ENCODE measurements around the gene CCDC73. TPM values are rescaled to one million over a fixed set of nuclear protein-coding genes. Genes with fewer than 3 reads are reported as not detected.

The CCDC73 gene
- total and polyA plus RNA-seq, 3 experiments from 2014 or later = not detected

DNA sequence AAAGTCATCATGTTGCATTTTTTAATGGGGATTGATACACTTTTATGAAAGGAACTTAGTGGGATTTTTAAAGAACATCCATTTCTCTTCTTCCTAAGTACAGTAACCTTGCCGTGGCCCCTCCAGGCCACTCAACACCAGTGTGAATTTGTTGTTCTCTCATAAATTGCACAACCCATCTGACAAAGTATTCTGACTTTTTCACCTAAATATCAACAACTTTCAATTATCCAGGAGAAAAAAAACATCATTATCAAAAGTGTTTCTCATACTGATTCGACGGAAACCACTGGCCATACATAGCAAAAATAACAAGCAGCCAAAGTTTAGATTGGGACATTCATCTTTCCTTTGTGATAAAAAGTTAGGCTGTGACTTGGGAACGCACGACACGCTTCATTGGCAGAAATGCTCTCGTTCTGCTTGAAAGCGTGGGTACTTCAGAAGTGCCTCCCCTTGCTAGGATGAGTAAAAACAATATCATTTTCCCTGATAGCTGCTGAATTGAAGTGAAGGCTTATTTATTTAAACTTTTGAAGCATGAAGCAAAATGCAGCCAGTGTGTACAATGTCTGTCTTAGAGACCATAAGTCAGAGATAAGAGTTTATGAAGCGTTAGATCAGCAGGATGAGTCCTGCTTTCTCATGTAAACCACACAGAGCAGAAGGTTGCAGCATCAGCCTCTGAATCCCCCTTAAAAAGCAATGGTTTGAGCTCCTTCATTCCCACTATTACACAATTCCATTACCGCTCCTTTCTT lies 231.4 kb downstream of the CCDC73 start:
- peaks cover 2 to 13% (median 12%) of the 10 kb centered on the region in 3 donors for H3K4me1 Mint-ChIP-seq
- no peak for DNase-seq
- Histone ChIP-seq H3K4me1 (ENCODE audit: insufficient read depth, low read length) (no peaks in the 10 kb centered on the region), H3K27me3 (ENCODE audit: insufficient read depth, low read length, poor library complexity, severe bottlenecking) (no peaks in the 10 kb centered on the region), H3K4me3 (ENCODE audit: low read length) (no peak overlapping the region), H3K36me3 (ENCODE audit: insufficient read depth, low read length) (no peaks in the 10 kb centered on the region), H3K9me3 (ENCODE audit: low read length) (no peaks in the 10 kb centered on the region), H3K27ac (ENCODE audit: low read depth, low read length) (no peak overlapping the region)
- H3K36me3 Mint-ChIP-seq = no peaks in the 10 kb centered on the region
- no peaks in the 10 kb centered on the region for H3K9me3 Mint-ChIP-seq
- ChIA-PET POLR2A (no interaction called here), CTCF (no interaction called here)
- H3K27ac Mint-ChIP-seq = peak overlapping the region in 1 of 8 donors; percentile 57
- H3K4me3 Mint-ChIP-seq = no peak overlapping the region
- peaks cover under 1% of the 10 kb centered on the region in 2 donors for H3K27me3 Mint-ChIP-seq

- H3K27me3 Mint-ChIP-seq = no peaks in the 10 kb centered on the region
- Histone ChIP-seq H3K27ac (ENCODE audit: low read depth, low read length) (no peak overlapping the region), H3K4me3 (ENCODE audit: low read length) (no peak overlapping the region), H3K9me3 (ENCODE audit: low read length) (no peaks in the 10 kb centered on the region), H3K4me1 (ENCODE audit: insufficient read depth, low read length) (no peaks in the 10 kb centered on the region), H3K27me3 (ENCODE audit: insufficient read depth, low read length, poor library complexity, severe bottlenecking) (no peaks in the 10 kb centered on the region), H3K36me3 (ENCODE audit: insufficient read depth, low read length) (no peaks in the 10 kb centered on the region)
- no peak overlapping the region for H3K4me3 Mint-ChIP-seq
- H3K27ac Mint-ChIP-seq = no peak overlapping the region
- no peaks in the 10 kb centered on the region for H3K9me3 Mint-ChIP-seq
- ChIA-PET CTCF (no interaction called here), POLR2A (no interaction called here)
- no peak for DNase-seq
- H3K36me3 Mint-ChIP-seq = no peaks in the 10 kb centered on the region
- peaks cover under 1 to 8% (median 6%) of the 10 kb centered on the region in 3 donors for H3K4me1 Mint-ChIP-seq
These were observed 232.6 kb downstream of the CCDC73 start for GRCh38 chr11:32561835-32562234.

DNA sequence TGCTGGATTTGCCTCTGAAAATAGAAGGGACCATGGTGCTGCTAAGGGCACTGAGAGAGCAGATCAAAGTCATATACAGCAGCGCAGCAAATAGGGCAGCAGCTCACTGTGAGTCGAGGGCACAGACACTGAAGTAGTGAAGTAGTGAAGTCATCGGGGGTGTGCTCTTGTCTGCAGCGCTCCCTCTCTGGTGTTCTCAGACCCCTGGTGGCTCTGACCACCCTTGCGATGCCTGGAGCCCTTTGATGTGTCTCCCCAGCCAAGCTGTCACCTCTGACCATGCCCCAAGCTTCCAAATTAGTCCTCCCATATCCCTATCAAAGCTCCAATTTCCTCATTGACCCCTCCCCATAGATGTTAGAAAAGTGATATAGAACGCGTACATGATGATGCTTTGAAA lies 238.6 kb downstream of the CCDC73 start:
- Histone ChIP-seq H3K4me3 (ENCODE audit: low read length) (no peak overlapping the region), H3K9me3 (ENCODE audit: low read length) (no peaks in the 10 kb centered on the region), H3K27ac (ENCODE audit: low read depth, low read length) (no peak overlapping the region), H3K36me3 (ENCODE audit: insufficient read depth, low read length) (no peaks in the 10 kb centered on the region), H3K27me3 (ENCODE audit: insufficient read depth, low read length, poor library complexity, severe bottlenecking) (no peaks in the 10 kb centered on the region), H3K4me1 (ENCODE audit: insufficient read depth, low read length) (no peaks in the 10 kb centered on the region)
- Mint-ChIP-seq H3K9me3 (no peaks in the 10 kb centered on the region), H3K27ac (no peak overlapping the region), H3K36me3 (no peaks in the 10 kb centered on the region), H3K4me3 (no peak overlapping the region), H3K4me1 (no peaks in the 10 kb centered on the region), H3K27me3 (peaks cover 4 to 20% of the 10 kb centered on the region in 2 donors)
- DNase-seq = no peak
- CTCF ChIA-PET = no interaction called here
- POLR2A ChIA-PET = no interaction called here

DNA sequence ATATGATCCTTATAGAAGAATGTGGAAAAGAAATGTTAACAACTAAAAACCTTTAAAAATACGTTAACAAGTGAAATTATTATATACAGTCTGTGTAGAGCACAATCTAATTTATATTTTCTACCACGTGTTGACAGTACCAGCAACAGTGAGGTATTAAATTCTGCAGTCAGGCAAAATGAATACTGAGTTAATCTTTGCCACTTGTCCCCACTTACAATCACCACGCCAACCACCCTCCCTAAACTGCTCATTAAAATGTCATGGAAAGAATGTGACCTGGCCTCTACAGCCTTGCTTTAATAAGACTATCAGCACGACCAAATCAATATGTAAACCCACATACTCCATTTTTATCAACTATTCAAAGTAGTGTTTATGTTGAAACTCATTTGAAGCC lies 239.4 kb downstream of the CCDC73 start:
- ChIA-PET POLR2A (no interaction called here), CTCF (no interaction called here)
- Mint-ChIP-seq H3K4me1 (no peaks in the 10 kb centered on the region), H3K4me3 (no peak overlapping the region), H3K36me3 (no peaks in the 10 kb centered on the region), H3K27ac (no peak overlapping the region), H3K9me3 (no peaks in the 10 kb centered on the region), H3K27me3 (peaks cover 7 to 24% of the 10 kb centered on the region in 2 donors)
- no peaks in the 10 kb centered on the region for H3K36me3 ChIP-seq (ENCODE audit: insufficient read depth, low read length)
- no peak for DNase-seq
- H3K9me3 ChIP-seq (ENCODE audit: low read length) = no peaks in the 10 kb centered on the region
- no peak overlapping the region for H3K27ac ChIP-seq (ENCODE audit: low read depth, low read length)
- no peak overlapping the region for H3K4me3 ChIP-seq (ENCODE audit: low read length)
- H3K27me3 ChIP-seq (ENCODE audit: insufficient read depth, low read length, poor library complexity, severe bottlenecking) = no peaks in the 10 kb centered on the region
- H3K4me1 ChIP-seq (ENCODE audit: insufficient read depth, low read length) = no peaks in the 10 kb centered on the region

Other genes with a start within 250 kb of the CCDC73 start
- gene EIF3M, start 210.8 kb downstream of the CCDC73 start, total RNA-seq = 100 to 1,000 TPM; 409 to 419 TPM
- 229 TPM for gene EIF3M, start 210.8 kb downstream of the CCDC73 start, polyA plus RNA-seq
- gene PRRG4, start 35.3 kb upstream of the CCDC73 start, total RNA-seq = under 1 TPM; 0.51 to 0.68 TPM
- gene PRRG4, start 35.3 kb upstream of the CCDC73 start, polyA plus RNA-seq = not detected
- gene QSER1, start 98.1 kb upstream of the CCDC73 start, total RNA-seq = 10 to 100 TPM; 10.6 to 12.3 TPM
- 0.93 TPM for gene QSER1, start 98.1 kb upstream of the CCDC73 start, polyA plus RNA-seq
- gene DEPDC7, start 221.2 kb upstream of the CCDC73 start, total RNA-seq = 1 to 10 TPM; 1.7 to 1.8 TPM
- gene DEPDC7, start 221.2 kb upstream of the CCDC73 start, polyA plus RNA-seq = 0.15 TPM
- 10 to 100 TPM; 22.1 to 22.2 TPM for gene TCP11L1, start 244.9 kb upstream of the CCDC73 start, total RNA-seq
- 7.5 TPM for gene TCP11L1, start 244.9 kb upstream of the CCDC73 start, polyA plus RNA-seq

Measured in CD8-positive, alpha-beta memory T cell (primary cell).